ENCODE results near the gene IGF2R.
"Not testable (repeated sequence)": the region's sequence is repeated elsewhere in the genome, so short reads cannot be mapped to it uniquely, and the experiment has no call there.

IGF2R gene

DNA sequence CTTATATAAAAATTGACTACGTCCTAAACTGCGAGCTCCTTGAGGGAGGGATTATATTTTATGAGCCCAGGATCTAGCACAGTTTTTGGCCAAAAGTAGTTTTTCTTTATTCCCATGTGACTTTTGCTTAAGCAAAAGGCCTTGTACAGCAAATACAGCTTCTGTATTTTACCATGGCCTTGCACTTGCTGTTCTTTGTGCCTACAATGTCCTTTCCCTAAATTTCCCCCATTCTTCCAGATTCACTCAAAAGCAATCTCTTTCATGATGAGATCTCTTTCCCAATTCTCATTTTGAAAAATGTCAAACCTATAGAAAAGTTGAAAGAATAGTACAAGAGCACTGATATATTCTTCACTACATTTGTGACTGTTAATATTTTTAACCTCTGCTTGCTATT lies 4.8 kb upstream of the IGF2R start:
- no peaks in the 10 kb centered on the region for H3K9me3 Mint-ChIP-seq
- H3K4me3 Mint-ChIP-seq, result no peak overlapping the region
- H3K27me3 Mint-ChIP-seq, result no peaks in the 10 kb centered on the region
- H3K36me3 Mint-ChIP-seq (ENCODE audit: low read depth), result no peaks in the 10 kb centered on the region
- peaks cover 27% of the 10 kb centered on the region for H3K4me1 Mint-ChIP-seq (ENCODE audit: low read depth)
- H3K27ac Mint-ChIP-seq, result no peak overlapping the region

DNA sequence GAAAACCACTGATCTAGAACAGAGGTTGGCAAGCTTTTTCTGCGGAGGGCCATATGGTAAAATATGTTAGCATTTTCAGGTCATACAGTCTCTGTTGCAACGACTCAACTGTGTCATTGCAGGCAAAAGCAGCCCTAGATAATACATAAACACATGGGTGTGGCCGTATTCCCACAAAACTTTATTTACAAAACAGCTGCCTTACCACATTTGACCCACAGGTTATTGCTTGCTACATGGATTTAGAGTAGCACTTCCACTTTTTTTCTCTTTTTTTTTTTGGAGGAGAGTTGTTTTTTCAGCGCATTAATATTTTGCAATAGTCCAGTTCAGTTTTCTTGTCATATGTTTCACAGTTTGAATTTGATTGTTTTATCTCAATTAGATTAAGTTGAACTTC lies 2.5 kb upstream of the IGF2R start:
- Mint-ChIP-seq H3K4me3 (no peak overlapping the region), H3K27ac (no peak overlapping the region), H3K9me3 (no peaks in the 10 kb centered on the region), H3K4me1 (ENCODE audit: low read depth) (peaks cover 24% of the 10 kb centered on the region), H3K36me3 (ENCODE audit: low read depth) (peaks cover 12% of the 10 kb centered on the region), H3K27me3 (no peaks in the 10 kb centered on the region)

DNA sequence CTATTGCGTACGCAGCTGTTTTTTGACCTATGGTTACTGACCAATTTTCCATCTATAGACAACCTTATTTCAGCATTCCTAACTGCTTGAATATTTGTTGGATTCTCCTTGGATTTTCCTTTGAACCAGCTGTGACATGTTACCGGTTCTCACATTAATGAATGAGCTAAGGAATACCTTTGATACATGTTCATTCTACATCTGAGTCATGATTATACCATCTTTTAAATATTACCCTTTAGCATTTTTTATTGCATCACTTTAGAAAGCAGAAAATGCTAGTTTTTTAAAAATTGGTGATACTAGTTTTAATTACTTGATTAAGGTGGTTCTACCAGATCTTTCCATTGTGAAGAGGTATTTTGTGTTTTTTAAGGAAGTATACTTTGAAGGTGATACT lies 1.9 kb upstream of the IGF2R start:
- Mint-ChIP-seq H3K36me3 (ENCODE audit: low read depth) (peaks cover 19% of the 10 kb centered on the region), H3K4me1 (ENCODE audit: low read depth) (peaks cover 29% of the 10 kb centered on the region), H3K4me3 (no peak overlapping the region), H3K9me3 (no peaks in the 10 kb centered on the region), H3K27ac (no peak overlapping the region), H3K27me3 (no peaks in the 10 kb centered on the region)

DNA sequence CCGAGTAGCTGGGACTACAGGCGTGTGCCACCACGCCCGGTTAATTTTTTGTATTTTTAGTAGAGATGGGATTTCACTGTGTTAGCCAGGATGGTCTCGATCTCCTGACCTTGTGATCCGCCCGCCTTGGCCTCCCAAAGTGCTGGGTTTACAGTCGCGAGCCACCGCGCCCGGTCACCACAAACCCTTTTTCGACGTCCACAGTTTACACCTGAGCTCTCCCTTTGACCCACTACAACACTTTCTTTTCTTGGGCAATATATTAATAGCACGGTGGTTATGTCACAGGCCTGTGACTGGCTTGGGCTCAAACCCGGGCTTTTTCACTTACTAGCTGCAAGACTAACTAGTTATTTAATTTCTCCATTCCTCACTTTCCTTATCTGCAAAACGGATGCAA lies 1.3 kb upstream of the IGF2R start:
- H3K4me1 Mint-ChIP-seq (ENCODE audit: low read depth), result peaks cover 35% of the 10 kb centered on the region
- not testable (repeated sequence) for H3K9me3 Mint-ChIP-seq, H3K27ac Mint-ChIP-seq, H3K27me3 Mint-ChIP-seq
- H3K4me3 Mint-ChIP-seq, result peak overlapping the region; percentile 87
- H3K36me3 Mint-ChIP-seq (ENCODE audit: low read depth), result peaks cover 25% of the 10 kb centered on the region

DNA sequence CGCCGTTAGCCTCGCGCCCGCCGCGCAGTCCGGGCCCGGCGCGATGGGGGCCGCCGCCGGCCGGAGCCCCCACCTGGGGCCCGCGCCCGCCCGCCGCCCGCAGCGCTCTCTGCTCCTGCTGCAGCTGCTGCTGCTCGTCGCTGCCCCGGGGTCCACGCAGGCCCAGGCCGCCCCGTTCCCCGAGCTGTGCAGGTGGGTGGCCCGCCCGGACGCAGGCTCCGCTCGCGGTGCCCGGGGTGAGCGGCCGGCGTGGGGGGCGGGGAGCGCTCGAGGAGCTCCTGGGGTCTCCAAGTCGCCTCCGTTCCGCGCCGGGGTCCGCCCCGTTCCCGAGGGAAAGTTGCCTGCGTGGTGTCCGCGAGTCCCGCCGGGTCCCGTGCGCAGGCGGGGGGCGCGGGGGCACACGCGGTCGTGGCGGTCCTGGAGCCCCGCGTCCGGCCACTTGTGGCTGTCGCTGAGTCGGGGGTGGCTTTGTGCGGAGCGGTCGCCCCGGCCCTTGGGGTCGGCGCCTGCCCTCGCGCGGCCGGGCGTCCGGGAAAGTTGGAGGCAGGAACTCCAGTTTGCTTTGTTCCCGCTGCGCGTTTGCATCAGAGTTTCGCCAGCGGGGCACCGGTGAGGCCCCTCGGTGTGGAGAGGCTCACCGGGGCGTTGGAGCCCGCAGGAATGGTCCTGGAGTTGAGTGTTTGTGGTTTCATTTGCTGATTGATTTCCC lies 476 bp downstream of the IGF2R start:
- peaks cover 52% of the 10 kb centered on the region for H3K4me1 Mint-ChIP-seq (ENCODE audit: low read depth)
- H3K27me3 Mint-ChIP-seq, result no peaks in the 10 kb centered on the region
- H3K27ac Mint-ChIP-seq, result peak overlapping the region; percentile 90
- peak overlapping the region; percentile 98 for H3K4me3 Mint-ChIP-seq
- peaks cover 38% of the 10 kb centered on the region for H3K36me3 Mint-ChIP-seq (ENCODE audit: low read depth)
- no peaks in the 10 kb centered on the region for H3K9me3 Mint-ChIP-seq

DNA sequence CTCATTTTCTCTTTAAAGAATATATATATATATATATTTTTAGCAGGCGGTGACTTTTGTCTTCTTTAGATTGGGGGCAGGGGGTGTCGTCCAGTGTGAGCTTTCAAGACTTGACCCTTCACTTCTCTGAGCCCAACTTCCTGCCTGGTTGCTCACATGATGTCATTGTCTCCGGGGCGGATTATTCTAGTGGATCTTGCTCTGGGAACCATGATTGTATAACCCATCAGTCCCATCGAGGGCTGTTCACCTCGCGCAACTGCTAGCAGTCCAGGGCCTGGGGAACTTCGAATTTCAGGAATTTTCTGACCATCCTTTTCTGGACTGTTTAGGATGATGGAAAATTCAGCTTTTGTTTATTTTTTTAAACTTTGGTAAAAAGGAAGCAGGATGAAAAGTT lies 1.0 kb downstream of the IGF2R start:
- H3K36me3 Mint-ChIP-seq (ENCODE audit: low read depth), result peaks cover 44% of the 10 kb centered on the region
- peak overlapping the region; percentile 98 for H3K4me3 Mint-ChIP-seq
- peaks cover 58% of the 10 kb centered on the region for H3K4me1 Mint-ChIP-seq (ENCODE audit: low read depth)
- H3K27ac Mint-ChIP-seq, result peak overlapping the region; percentile 90
- H3K9me3 Mint-ChIP-seq, result no peaks in the 10 kb centered on the region
- no peaks in the 10 kb centered on the region for H3K27me3 Mint-ChIP-seq

DNA sequence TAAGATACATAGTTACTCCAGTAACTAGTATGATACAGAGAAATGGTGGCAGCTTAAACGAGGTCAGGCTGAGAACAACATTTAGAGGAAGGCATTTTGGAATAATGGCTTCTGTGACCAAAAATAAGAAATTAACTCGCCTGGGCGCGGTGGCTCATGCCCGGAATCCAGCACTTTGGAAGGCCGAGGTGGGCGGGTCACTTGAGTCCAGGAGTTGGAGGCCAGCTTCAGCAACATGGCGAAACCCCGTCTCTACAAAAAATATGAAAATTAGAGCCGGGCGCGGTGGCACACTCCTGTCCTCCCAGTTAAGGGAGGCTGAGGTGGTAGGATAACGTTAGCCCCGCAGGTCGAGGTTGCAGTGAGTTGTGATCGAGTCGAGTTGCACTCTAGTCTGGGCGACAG lies 1.8 kb downstream of the IGF2R start:
- H3K27me3 Mint-ChIP-seq, result no peaks in the 10 kb centered on the region
- peaks cover 49% of the 10 kb centered on the region for H3K36me3 Mint-ChIP-seq (ENCODE audit: low read depth)
- H3K9me3 Mint-ChIP-seq, result no peaks in the 10 kb centered on the region
- H3K4me3 Mint-ChIP-seq, result peak overlapping the region; percentile 98
- peak overlapping the region; percentile 90 for H3K27ac Mint-ChIP-seq
- peaks cover 64% of the 10 kb centered on the region for H3K4me1 Mint-ChIP-seq (ENCODE audit: low read depth)

DNA sequence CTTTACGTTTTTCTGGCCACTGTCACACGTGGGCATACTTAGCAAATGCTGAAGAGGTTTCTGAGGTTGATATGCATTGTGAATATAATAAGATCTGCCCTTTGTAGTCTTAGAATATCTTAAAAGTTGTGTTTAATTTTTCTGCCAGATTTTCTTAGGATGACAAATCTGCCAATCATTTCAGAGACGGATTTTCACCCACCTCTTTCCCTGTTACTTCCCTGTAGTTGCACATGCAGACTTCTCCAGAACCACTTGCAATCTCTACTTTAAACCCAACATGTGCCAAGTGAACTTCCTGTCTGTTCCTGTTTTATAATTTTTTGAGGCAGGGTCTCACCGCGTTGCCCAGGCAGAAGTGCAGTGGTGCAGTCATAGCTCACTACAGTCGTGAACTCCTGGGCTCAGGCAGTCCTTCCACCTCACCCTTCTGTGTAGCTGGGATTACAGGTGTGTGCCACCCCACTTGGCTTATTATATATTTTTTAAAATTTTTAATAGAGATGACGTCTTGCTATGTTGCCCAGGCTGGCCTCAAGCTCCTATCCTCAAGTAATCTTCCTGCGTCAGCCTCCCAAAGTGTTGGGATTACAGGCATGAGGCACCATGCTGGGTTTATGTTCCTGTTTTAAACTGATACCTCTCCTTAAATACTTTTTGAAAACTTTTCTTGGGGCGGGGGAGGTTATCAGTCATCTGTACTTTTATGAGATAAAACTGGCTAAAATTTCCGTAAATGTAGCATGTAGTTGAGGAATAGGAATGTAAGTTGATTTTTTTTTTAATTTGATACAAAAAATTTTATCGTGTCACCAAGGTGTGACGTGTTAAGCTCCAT lies 2.7 kb downstream of the IGF2R start:
- Mint-ChIP-seq H3K4me3 (peak overlapping the region; percentile 98), H3K27ac (peak overlapping the region; percentile 93), H3K9me3 (no peaks in the 10 kb centered on the region), H3K27me3 (no peaks in the 10 kb centered on the region), H3K36me3 (ENCODE audit: low read depth) (peaks cover 54% of the 10 kb centered on the region), H3K4me1 (ENCODE audit: low read depth) (peaks cover 73% of the 10 kb centered on the region)

DNA sequence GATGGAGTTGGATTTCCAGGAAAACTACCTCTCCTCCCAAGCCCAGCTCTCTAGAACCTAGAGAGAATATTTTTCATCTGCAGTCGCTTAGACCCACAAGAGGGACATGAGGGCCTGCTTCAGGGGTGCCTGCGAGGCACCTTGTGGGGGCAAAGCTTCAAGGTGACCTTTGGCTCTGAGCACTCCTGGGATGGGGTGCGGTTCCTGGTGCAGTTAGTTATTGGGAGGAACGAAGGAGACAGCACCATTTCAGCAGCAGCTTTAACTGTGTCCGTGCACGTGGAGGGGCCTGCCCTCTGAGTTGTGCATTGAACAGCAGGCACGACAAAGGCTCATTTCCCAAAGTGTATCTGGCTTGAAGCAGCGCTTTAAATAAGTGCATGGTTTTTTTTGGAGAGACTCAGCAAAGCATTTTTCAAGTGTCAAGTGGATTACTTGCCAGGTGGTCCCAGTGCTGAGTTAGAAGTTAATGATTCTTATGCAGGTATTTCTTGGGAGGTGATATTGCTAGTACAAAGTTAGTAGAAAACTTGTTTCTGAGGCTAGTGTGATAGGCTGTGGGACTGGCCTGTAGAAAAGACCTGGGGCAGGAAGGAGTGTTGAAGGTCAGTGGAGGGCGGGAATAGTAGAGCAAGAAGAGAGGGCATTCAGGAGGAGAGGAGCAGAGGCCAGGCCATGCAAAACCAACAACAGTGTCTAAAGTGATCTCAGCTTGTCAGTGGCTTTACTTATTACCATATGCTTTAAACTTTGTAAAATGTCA lies 3.8 kb downstream of the IGF2R start:
- Mint-ChIP-seq H3K9me3 (no peaks in the 10 kb centered on the region), H3K4me3 (peak overlapping the region; percentile 98), H3K27ac (peak overlapping the region; percentile 93), H3K36me3 (ENCODE audit: low read depth) (peaks cover 61% of the 10 kb centered on the region), H3K4me1 (ENCODE audit: low read depth) (peaks cover 84% of the 10 kb centered on the region), H3K27me3 (no peaks in the 10 kb centered on the region)

DNA sequence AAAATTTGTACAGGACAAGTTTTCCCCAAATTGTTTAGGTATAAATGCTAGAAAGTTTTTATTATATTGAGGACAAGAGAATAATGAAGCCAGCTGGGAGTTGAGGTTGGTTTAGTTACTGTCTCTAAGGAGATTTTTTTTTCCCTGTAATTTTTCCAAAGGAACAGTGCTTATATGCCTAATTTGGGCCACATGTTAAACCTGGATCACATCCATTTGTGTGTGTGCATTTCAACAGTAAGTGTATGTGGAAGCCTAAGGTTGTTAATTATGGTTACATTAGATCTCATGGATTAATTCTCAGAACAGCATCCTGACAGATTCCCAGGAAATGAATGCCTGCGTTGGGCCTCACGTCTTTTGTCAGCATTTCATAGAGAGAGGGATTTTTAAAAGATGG lies 4.5 kb downstream of the IGF2R start:
- Mint-ChIP-seq H3K36me3 (ENCODE audit: low read depth) (peaks cover 61% of the 10 kb centered on the region), H3K9me3 (no peaks in the 10 kb centered on the region)

DNA sequence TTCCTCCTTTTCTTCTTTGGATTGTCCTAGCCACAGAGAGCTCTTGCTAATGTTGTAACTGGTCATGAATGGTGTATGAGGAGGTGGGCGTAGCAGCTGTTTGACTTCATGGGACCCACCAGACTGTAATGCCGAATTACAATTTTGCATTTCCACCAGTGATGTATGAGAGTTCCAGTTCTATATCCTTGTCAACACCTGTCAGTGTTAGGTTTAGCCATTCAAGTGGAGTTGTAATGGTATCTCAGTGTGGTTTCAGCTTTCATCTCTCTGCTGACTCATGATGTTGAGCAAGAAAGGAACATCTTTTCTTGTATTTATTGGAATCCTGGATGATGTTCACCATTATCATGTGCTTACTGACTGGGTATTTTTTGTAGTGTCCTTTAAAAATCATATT lies 5.1 kb downstream of the IGF2R start:
- H3K36me3 Mint-ChIP-seq (ENCODE audit: low read depth), result peaks cover 61% of the 10 kb centered on the region
- H3K27ac Mint-ChIP-seq, result peak overlapping the region; percentile 93
- H3K27me3 Mint-ChIP-seq, result no peaks in the 10 kb centered on the region
- peaks cover 88% of the 10 kb centered on the region for H3K4me1 Mint-ChIP-seq (ENCODE audit: low read depth)
- H3K9me3 Mint-ChIP-seq, result no peaks in the 10 kb centered on the region
- peak overlapping the region; percentile 98 for H3K4me3 Mint-ChIP-seq

More for the DNA sequence above, 4.5 kb downstream of the IGF2R start:
- no peaks in the 10 kb centered on the region for H3K27me3 Mint-ChIP-seq
- peak overlapping the region; percentile 93 for H3K27ac Mint-ChIP-seq
- peak overlapping the region; percentile 98 for H3K4me3 Mint-ChIP-seq
- peaks cover 84% of the 10 kb centered on the region for H3K4me1 Mint-ChIP-seq (ENCODE audit: low read depth)

DNA sequence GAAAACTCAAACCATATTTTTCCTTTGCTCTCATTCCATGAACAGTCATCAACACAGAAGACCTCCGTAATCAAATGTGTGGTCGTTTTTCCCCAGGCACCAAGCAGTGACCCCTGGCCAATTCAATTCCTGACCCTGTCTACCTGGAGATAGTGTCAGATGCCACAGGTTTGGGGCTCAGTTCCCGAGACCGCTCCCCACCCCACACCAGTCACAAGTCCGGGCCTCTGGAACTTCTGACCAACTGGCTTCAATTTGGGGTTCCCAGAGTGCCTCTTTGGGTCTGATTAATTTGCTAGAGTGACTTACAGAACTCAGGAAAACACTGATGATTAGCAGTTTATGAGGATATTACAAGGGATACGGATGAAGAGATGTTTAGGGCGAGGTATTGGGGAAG lies 6.0 kb downstream of the IGF2R start:
- H3K27ac Mint-ChIP-seq, result peak overlapping the region; percentile 93
- peaks cover 97% of the 10 kb centered on the region for H3K4me1 Mint-ChIP-seq (ENCODE audit: low read depth)
- peaks cover 65% of the 10 kb centered on the region for H3K36me3 Mint-ChIP-seq (ENCODE audit: low read depth)
- H3K27me3 Mint-ChIP-seq, result no peaks in the 10 kb centered on the region
- no peaks in the 10 kb centered on the region for H3K9me3 Mint-ChIP-seq
- H3K4me3 Mint-ChIP-seq, result peak overlapping the region; percentile 98

DNA sequence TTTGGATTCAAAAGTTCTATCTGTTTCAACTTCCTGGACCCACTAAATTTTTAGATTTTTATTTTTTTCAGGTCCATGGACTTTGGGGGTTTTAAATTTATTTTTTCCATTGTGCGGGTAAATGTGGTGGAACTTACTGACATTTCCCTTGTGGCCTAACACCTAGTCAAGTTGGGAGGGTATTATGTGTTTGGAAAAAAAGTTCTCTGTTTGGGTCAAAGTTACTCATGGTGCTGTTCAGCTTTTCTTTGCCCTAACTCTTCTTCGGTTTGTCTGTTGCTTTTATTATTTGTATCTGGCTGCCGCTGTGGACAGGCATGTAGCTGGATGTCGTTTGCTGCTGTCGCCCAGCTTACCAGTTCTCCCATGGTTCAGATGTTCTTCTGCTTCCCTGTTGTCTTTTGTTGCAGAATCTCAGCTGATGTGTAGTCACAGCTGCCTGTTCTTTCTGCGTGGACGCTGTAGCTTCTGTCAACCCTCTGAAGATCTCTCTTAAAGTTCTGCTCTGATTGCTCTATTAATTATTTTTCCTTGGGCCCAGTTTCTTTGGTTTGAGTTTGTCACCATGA lies 7.9 kb downstream of the IGF2R start:
- no peaks in the 10 kb centered on the region for H3K9me3 Mint-ChIP-seq
- no peaks in the 10 kb centered on the region for H3K27me3 Mint-ChIP-seq
- peak overlapping the region; percentile 98 for H3K27ac Mint-ChIP-seq
- H3K36me3 Mint-ChIP-seq (ENCODE audit: low read depth), result peaks cover 58% of the 10 kb centered on the region
- peak overlapping the region; percentile 84 for H3K4me3 Mint-ChIP-seq
- peaks cover 99% of the 10 kb centered on the region for H3K4me1 Mint-ChIP-seq (ENCODE audit: low read depth)

DNA sequence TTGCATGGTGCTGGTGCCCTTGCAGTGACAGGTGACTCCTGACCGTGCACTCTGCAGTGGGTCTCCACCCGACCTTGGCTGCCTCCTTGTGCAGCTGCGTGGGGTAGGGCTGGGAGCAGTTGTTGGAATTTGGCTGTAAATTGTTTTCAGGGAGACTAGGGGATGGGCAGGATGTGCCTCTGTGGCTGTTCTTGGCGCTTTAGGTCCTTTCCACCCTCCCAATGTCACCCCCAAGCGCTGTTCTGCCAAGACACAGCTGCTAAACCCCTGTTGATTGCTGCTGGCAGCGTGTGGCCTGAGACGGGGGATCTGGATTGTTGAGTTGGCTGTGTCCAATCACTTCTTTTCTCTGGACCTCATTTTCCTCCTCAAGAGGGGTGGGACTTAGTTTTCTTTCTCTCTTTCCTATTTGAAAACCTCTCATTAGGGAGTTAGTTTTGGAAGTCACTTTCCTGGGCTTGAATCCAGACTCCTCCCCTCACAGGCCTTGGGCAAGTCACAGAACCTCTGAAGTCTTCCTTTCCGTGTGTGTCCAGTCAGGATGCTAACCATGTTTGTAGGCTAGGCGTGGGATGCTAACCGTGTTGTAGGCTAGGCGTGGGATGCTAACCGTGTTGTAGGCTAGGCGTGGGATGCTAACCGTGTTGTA lies 8.5 kb downstream of the IGF2R start:
- Mint-ChIP-seq H3K27ac (peak overlapping the region; percentile 98), H3K4me1 (ENCODE audit: low read depth) (peaks cover 99% of the 10 kb centered on the region), H3K36me3 (ENCODE audit: low read depth) (peaks cover 52% of the 10 kb centered on the region), H3K9me3 (no peaks in the 10 kb centered on the region), H3K4me3 (peak overlapping the region; percentile 84), H3K27me3 (no peaks in the 10 kb centered on the region)
